Forelimb muscle (tissue), 1 donor: ENCODE data around the gene KRTAP5-11. TPM values are rescaled to one million over a fixed set of nuclear protein-coding genes. Genes with fewer than 3 reads are reported as not detected.
"Not testable (repeated sequence)": the region's sequence is repeated elsewhere in the genome, so short reads cannot be mapped to it uniquely, and the experiment has no call there.

Source experiments
- DNase-seq: peaks from one replicate; pipeline ENCODE4 v3.0.0-alpha.2; 2013; ENCODE audit warnings: low read depth
- polyA plus RNA-seq: library from polyadenylated mRNA; unstranded; fragments of 120-200 nt; gene quantifications from one replicate; pipeline ENCODE4 v1.2.1, GENCODE V29; 2013; ENCODE audit not compliant: insufficient read length

Gene KRTAP5-11
- polyA plus RNA-seq, 1 donor, result not detected

DNA sequence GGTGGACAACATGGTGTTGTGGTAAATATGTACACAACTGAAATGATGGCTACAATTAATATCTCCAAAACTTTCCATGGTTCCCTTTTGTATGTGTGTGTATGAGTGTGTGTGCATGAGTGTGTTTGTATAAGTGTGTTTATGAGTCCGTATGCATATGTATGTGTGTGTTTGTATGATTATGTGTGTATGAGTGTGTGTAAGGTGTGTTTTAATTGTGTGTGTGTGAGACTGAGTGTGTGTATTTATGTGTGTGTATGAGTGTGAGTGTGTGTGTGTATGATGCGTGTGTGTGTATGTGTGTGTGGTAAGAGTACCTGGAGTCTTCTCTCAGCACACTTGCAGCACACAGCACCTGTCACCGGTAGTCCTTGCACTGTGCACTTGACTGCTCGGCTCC lies 26.7 kb downstream of the KRTAP5-11 start:
- no peak for DNase-seq

DNA sequence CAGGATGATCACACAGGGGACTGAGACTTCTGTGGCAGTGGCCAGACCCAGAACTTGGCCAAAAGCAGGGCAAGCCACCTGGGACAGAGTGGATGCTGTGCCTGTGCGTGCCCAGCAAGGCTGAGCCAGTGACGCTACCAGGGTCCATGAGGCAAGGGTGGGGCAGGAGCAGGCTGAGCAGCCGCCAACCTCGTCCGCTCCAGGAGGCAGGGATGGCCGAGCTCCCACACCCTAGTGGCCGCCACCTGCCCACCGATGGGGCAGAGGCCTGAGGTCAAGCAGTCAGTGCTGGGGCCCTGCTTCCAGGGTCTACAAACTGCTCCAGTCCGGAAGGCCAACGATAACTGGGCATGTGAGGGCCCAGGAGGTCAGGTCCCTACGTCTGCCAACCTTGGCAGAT lies 27.2 kb downstream of the KRTAP5-11 start:
- DNase-seq, result no peak

DNA sequence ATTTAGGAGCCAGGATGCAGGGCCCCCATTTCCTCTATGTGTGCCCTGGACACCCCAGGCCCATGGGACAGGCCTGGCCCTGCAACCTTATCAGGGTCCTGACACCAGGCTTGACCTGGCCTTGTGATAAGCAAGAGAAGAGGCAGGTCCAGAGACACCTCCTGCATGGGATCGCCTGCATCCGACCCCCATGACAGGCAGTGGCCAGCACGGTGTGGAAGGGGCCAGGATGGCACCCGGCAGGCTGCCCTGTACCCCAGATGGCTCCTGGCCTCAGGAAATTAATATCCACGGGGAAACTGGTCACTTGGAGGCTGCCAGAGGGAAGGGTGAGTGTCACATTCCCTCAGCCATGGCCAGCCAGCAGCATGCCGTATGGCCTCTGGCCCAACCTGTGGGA lies 27.7 kb downstream of the KRTAP5-11 start:
- DNase-seq, result no peak

DNA sequence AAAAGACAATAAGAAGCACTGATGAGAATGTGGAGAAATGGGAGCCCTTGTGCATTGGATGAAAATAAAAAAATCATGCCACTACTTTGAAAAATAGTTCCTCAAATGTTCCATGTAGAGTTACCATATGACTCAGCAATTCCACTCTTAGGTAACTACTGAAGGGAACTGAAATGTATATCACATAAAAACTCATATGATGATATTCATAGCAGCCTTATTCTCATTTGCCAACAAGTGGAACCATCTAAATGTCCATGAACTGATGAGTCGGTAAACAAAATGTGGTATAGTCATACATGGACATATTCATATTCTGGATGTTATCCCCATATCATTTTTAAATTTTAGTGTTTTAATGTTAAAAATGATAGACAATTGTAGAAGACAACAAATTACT lies 31.0 kb downstream of the KRTAP5-11 start:
- DNase-seq, result no peak

DNA sequence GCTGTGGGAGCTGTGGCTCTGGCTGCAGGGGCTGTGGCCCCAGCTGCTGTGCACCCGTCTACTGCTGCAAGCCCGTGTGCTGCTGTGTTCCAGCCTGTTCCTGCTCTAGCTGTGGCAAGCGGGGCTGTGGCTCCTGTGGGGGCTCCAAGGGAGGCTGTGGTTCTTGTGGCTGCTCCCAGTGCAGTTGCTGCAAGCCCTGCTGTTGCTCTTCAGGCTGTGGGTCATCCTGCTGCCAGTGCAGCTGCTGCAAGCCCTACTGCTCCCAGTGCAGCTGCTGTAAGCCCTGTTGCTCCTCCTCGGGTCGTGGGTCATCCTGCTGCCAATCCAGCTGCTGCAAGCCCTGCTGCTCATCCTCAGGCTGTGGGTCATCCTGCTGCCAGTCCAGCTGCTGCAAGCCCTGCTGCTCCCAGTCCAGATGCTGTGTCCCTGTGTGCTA lies 33.9 kb downstream of the KRTAP5-11 start:
- DNase-seq, result no peak

DNA sequence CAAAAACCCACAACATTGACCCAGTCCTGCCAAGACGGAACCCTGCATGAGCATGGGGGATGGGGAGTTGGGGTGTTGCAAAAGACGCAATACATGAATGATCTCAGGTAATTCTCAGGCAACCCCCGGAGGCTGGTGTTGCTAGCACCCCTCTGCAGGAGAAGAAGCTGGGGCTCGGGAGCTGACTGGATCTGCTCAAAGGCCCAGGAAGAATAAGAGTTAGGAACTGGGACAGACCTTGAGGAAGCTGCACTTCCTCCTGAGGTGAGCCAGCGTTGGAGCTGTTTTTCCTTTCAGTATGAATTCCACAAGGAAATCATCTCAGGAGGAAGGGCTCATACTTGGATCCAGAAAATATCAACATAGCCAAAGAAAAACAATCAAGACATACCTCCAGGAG lies 34.6 kb downstream of the KRTAP5-11 start, which contains the start of gene KRTAP5-9:
TSS of gene KRTAP5-9 (plus strand) at position 301 of the 400 bp plus-strand sequence. CDS start 238 bp downstream, outside the sequence.
- DNase-seq, result no peak

DNA sequence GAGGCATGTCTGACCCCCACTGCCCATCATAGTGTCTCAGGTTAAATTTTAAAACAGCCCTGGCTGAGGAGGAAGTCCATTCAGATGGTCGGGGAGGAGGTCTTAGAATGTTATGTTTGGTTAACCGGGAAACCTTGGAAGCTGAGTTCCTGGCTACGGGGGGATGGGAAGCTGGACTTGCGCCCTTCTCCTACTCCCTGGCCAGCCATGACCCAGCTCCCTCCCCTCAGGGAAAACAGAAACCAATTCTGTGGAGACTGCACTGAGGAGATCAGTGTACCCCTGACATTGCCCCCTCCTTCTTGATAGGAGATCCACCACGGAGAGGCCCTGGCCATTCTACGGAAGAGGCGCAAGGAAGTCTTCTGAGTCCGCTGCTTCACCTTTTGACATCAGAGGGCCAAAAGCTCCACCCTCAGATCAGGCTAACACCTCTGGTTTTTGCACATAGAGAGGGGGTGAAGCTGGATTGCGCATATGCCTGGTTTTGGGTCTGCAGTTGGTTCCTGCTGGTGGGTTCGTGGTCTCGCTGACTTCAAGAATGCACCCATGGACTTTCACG lies 37.2 kb downstream of the KRTAP5-11 start:
- no peak for DNase-seq

DNA sequence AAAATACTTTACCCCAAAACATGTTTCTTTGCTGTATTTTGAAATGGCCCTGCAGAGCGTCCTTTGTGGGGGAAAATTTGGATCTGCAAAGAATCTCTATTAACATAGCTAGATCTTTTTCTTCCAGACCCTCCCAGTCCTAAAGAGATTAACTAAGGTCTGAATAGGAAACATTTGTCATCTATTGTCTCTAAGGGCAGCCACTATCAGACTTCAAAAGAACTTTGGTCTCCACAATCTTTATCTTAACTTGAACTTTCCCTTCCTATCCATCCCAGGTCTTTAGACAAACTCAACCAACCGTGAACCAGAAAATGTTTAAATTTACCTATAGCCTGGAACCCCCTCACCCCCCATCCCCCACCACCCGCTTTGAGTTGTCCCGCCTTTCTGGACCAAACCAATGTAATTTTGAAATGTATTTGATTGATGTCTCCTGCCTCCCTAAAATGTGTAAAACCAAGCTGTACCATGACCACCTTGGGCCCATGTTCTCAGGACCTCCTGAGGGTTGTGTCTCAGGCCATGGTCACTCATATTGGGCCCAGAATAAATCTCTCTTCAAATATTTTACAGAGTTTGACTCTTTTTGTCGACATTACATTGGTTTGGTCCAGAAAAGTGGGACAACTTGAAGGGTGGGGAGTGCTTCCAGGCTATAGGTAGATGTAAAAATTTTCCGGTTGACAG lies 38.0 kb downstream of the KRTAP5-11 start:
- DNase-seq, result no peak

DNA sequence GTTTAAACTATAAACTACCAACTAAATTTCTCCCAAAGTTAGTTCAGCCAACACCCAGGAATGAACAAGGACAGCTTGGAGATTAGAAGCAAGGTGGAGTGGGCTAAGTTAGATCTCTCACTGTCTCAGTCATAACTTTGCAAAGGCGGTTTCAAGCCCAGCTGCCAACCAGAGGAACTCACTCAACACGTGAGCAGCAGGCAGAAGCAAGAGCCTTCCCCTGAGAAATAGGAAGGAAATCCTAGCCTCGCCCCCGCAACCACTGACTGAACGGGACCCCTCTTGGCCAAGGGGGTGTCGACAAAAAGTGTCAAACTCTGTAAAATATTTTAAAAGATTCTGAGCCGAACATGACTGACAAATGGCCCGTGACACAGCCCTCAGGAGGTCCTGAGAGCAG lies 38.8 kb downstream of the KRTAP5-11 start:
- no peak for DNase-seq

DNA sequence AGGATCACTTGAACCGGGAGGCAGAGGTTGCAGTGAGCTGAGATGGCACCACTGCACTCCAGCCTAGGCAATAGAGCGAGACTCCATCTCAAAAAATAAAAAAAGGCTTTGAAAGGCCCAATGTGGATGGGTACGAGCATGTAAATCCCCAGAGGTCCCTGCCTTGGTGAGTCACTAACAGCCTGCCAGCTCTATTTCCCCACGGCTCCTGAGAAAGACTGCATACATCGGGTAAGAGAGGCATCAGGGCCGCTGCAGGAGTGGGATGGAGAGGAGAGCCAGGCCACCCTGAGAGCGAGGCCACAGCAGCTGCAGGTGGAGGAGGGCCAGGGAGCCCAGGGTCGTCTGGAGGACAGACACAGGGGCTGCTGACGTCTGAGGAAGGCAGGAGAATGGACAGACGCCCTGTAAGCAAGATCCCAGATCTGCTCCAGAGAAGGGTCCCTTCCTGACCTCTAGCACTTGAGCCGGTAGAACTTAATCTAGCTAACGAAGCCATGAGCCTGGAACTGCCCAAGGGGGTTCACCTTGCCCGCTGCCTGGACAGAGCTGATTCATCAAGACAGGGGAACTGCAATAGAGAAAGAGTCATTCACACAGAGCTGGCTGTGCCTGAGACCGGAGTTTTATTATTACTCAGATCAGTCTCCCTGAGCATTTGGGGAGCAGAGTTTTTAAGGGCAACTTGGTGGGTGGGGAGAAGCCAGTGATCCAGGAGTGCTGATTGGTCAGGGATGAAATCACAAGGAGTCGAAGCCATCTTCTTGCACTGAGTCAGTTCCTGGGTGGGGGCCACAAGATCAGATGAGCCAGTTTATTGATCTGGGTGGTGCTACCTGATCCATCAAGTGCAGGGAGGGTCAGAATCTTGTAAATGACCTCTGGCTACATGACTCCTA lies 39.5 kb downstream of the KRTAP5-11 start:
- no peak for DNase-seq

DNA sequence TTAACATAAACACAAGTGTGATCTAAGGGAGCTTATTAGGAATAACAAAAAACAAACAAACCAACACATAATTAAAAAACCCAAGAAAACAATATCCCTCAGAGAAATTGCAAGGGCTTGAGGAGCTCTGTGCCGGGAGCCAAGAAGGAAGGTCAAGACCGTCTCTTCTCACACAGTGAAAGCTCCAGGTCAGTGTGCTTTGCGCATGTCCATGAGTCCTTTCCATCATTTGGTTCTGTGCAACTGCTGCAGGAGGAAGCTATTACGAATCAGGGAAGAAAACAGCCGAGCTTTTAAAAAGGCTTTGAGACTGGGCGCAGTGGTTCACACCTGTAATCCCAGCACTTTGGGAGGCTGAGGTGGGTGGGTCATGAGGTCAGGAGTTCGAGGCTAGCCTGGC lies 40.3 kb downstream of the KRTAP5-11 start:
- DNase-seq, result no peak

DNA sequence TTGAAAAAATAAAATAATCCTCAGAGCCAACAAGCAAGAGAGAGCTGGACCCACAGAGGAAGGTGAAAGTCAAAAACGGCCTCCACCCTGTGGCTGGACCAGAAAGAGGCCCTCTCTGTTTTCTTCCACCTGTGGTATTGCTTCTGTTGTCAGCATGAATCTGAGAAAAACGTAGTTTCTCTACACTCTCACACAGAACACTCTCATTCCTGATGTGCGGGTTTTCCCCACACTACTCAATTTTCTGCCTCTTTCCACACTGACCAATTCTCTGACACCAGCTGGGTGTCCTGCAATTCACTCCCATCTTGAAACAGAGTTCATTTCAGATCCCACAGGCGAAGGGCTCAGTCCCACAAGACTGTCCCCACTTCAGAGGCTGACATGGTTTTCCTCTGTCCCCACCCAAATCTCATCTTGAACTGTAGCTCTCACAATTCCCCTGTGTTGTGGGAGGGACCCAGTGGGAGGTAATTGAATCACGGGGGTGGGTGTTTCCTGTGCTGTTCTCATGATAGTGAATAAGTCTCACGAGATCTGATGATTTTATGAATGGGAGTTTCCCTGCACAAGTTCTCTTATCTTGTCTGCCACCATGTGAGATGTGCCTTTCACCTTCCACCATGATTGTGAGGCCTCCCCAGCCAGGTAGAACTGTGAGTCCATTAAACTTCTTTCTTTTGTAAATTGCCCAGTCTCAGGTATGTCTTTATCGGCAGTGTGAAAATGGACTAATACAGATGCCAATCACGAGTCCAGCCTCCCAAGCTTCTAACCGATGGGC lies 42.0 kb downstream of the KRTAP5-11 start:
- not testable (repeated sequence) for DNase-seq

DNA sequence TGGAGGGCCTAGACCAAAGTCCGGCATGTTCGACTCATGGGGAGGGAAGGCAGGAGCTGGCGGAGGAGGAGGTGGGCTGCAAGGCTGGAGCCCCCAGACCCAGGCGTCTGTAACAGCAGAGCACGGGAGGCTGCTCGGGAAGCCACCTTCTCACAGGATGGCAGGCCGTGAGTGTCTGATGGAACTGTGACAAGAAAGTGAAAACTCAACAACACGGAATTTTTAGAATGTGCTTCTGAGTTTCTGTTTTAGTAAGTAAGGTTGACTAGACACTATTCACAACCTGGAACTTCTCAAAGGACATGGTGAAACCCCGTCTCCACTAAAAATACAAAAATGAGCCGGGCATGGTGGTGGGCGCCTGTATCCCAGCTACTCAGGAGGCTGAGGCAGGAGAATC lies 42.7 kb downstream of the KRTAP5-11 start:
- not testable (repeated sequence) for DNase-seq

DNA sequence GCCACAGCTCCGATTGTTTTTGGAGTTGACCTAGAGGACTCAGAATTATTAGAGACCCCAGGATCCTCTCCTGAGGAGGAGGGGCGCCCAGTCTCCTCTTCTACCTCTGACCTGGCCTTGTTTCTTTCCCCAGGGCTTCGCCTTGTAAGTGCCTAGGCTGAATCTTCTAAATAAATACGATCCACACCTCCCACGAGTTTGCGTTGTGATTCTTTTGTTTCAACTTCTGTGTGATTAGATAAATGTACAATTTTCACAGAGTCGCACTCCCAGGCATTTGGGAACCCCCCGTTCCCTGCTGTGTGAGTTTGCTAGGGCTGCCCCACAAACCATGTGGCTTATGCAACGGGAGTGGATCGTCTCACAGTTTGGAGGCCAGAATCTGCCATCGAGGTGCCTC lies 43.7 kb downstream of the KRTAP5-11 start:
- no peak for DNase-seq

DNA sequence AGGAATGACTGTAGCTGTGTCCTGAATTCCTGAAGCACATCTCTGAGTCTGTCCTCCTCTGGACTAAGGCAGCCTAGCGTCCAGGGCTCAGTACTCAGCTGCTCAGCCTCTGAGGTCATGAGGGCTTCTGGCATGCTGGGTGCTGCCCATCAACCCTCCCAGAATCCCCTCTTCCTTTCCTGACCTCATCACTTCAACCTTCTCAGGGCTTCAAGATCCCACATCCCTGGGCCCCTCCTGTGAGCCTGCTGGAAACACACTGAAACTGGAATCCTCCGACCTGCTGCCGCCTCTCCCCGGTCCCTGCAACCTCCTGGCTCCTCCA lies 44.0 kb downstream of the KRTAP5-11 start:
- DNase-seq, result no peak

DNA sequence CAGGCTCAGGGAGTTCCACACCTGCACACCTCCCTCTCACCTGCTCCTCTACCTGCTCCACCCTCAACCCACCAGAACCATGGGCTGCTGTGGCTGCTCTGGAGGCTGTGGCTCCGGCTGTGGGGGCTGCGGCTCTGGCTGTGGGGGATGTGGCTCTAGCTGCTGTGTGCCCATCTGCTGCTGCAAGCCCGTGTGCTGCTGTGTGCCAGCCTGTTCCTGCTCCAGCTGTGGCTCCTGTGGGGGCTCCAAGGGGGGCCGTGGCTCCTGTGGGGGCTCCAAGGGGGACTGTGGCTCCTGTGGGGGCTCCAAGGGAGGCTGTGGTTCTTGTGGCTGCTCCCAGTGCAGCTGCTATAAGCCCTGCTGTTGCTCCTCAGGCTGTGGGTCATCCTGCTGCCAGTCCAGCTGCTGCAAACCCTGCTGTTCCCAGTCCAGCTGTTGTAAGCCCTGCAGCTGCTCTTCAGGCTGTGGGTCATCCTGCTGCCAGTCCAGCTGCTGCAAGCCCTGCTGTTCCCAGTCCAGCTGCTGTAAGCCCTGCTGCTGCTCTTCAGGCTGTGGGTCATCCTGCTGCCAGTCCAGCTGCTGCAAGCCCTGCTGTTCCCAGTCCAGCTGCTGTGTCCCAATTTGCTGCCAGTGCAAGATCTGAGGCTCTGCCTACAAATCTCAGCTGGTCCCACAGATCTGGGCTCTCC lies 44.6 kb downstream of the KRTAP5-11 start, which contains the start of gene KRTAP5-8:
TSS of gene KRTAP5-8 (plus strand) at position 49 of the 689 bp plus-strand sequence. CDS start at position 80, 31 bp downstream.
- not testable (repeated sequence) for DNase-seq

DNA sequence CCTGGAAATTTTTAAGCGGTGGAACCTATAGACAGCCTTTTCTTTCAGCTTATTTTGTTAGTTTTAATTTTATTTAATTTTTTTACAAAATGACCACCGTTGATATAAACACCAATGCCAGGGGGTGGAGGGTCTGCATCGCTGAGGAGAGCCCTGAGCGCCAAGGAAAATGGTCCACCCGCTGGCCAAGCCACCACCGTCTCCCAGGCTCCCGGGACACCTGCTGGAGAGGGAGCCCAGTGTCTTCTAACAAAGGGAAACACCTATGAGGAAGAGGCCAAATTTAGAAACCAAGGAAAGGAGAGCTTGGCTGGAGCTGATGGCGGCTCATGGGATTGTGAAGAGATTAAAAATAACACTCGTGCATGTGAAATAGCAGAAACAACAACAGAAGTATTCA lies 45.1 kb downstream of the KRTAP5-11 start:
- DNase-seq, result no peak

DNA sequence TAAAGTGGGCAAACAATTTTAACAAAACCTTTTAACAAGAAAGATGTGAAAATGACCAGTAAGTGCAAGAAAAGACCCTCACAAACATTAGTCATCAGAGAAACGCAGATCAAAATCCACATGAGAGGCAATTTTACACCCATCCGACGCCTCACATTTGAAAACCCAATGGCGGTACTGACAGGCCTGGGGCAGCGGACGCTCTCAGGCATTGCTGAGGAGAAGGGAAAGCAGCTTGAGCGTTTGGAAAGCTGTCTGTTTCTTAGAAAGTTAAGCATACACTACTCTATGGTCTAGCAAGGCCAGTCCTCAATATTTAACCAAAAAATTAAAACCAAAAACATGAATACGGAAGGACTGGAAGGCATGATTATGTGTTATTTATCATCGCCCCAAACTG lies 46.9 kb downstream of the KRTAP5-11 start:
- no peak for DNase-seq

DNA sequence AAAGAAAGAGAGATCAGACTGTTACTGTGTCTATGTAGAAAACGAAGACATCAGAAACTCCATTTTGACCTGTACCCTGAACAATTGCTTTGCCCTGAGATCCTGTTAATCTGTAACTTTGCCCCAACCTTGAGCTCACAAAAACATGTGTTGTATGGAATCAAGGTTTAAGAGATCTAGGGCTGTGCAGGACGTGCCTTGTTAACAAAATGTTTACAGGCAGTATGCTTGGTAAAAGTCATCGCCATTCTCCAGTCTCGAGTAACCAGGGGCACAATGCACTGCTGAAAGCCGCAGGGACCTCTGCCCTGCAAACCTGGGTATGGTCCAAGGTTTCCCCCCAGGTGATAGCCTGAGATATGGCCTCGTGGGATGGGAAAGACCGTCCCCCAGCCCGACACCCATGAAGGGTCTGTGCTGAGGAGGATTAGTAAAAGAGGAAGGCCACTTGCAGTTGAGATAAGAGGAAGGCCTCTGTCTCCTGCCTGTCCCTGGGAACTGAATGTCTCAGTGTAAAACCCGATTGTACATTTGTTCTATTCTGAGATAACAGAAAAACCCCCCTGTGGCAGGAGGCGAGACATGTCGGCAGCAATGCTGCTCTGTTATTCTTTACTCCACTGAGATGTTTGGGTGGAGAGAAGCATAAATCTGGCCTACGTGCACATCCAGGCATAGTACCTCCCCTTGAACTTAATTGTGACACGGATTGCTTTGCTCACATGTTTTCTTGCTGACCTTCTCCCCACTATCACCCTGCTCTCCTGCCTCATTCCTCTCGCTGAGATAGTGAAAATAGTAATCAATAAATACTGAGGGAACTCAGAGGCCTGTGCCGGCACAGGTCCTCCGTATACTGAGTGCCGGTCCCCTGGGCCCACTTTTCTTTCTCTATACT lies 47.7 kb downstream of the KRTAP5-11 start:
- not testable (repeated sequence) for DNase-seq

DNA sequence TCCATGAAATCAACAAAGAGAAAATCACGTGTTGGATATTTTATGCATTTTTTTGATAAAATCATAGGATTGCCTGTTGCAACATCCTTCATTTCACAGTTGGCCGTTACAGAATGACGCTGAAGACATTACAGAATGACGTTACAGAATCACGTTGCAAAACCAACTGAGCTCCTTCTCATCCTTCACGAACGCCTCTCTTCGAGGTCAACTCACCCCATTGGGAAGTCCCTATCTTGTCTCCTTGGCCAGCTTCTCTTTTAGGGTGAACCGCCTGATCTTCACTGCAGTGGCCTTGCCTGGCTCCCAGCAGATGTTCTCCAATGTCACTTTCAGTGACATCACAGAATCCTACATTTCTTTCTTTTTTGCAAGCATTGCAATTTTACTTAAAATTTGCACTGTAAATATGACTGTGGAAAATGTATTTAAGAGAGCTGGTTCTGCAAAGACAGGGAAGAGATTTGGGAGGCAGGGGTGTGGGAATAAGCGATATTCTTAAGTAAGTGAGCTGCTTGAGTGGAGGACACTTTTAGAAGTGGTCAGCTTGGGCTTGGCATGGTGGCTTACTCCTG lies 50.6 kb downstream of the KRTAP5-11 start:
- DNase-seq, result no peak
